Activated CD4-positive, alpha-beta T cell treated with anti-CD3 and anti-CD28 coated beads, Interleukin-2, amount 10 ng/mL, durations not matched to agents 7 days and 5 days (primary cell): ENCODE data around the gene CENPH. TPM values are rescaled to one million over a fixed set of nuclear protein-coding genes. Genes with fewer than 3 reads are reported as not detected.
"Not testable (repeated sequence)": the region's sequence is repeated elsewhere in the genome, so short reads cannot be mapped to it uniquely, and the experiment has no call there.

ENCODE experiments used
- CTCF ChIA-PET: fragments of 350-600 bp; sonication (Branson Sonifier 250); formaldehyde crosslinking; loops from one replicate; lab custom pipeline; 2021; ENCODE audit warnings: antibody characterized with exemption; lab: Charles Lee
- POLR2A ChIA-PET: fragments of 350-600 bp; sonication (Branson Sonifier 250); formaldehyde crosslinking; loops from one replicate; lab custom pipeline; 2021; ENCODE audit warnings: antibody characterized with exemption; lab: Charles Lee
- DNase-seq: peaks from one replicate; pipeline ENCODE4 v3.0.0-alpha.2; 2020
- H3K27ac Mint-ChIP-seq: one replicate; pipeline ENCODE4 v1.8.0; 2021; ENCODE audit warnings: mild to moderate bottlenecking, moderate library complexity, mixed read lengths
- H3K27me3 Mint-ChIP-seq: one replicate; pipeline ENCODE4 v1.8.0; 2021; ENCODE audit warnings: mixed read lengths
- H3K36me3 Mint-ChIP-seq: one replicate; pipeline ENCODE4 v1.8.0; 2021; ENCODE audit warnings: low read depth, mixed read lengths
- H3K4me1 Mint-ChIP-seq: one replicate; pipeline ENCODE4 v1.8.0; 2021; ENCODE audit warnings: mixed read lengths
- H3K4me3 Mint-ChIP-seq: one replicate; pipeline ENCODE4 v1.8.0; 2021; ENCODE audit warnings: mild to moderate bottlenecking, moderate library complexity, mixed read lengths
- H3K9me3 Mint-ChIP-seq: one replicate; pipeline ENCODE4 v1.8.0; 2021; ENCODE audit warnings: mixed read lengths
- total RNA-seq, 2 experiments: library from RNA; stranded (reverse); gene quantifications; one replicate each; pipeline ENCODE4 v1.2.3, GENCODE V29; 2021

CENPH gene
- total RNA-seq = 10 to 100 TPM; 40.0 to 42.6 TPM

GRCh38 chr5:69189162-69190086 is at the start of gene CENPH:
CENPH (plus strand) TSS chr5:69189583; CDS start chr5:69189635, 52 bp downstream.
- Mint-ChIP-seq H3K4me1 (peaks cover 18% of the 10 kb centered on the region), H3K4me3 (peak within 1 kb of the TSS; percentile 94), H3K36me3 (peaks cover 8% of the 10 kb centered on the region), H3K9me3 (no peaks in the 10 kb centered on the region), H3K27ac (peak within 1 kb of the TSS; percentile 96), H3K27me3 (no peaks in the 10 kb centered on the region)
- peak; percentile 96 for DNase-seq
- CTCF ChIA-PET = interaction anchor here (0.6 to 2.8 kb wide), 7 partner anchors 11 to 96 kb away, joined by 3 to 11 read pairs (median 3); partner anchors contain the start of genes CDK7 and SLC30A5
- POLR2A ChIA-PET = interaction anchor here (0.8 kb wide), 1 partner anchor 14 kb away, joined by 3 read pairs; no protein-coding TSS in a partner anchor

- DNase-seq, H3K4me3 Mint-ChIP-seq, H3K4me1 Mint-ChIP-seq, H3K36me3 Mint-ChIP-seq, H3K9me3 Mint-ChIP-seq, CTCF ChIA-PET, H3K27me3 Mint-ChIP-seq, H3K27ac Mint-ChIP-seq: not testable (repeated sequence)
- POLR2A ChIA-PET = interaction anchor here (0.6 kb wide), 1 partner anchor 9 kb away, joined by 3 read pairs; no protein-coding TSS in a partner anchor
Measured at GRCh38 chr5:69140239-69140638, 49.1 kb upstream of the CENPH start.

- Mint-ChIP-seq H3K4me1 (no peaks in the 10 kb centered on the region), H3K9me3 (peaks cover 7% of the 10 kb centered on the region), H3K27me3 (no peaks in the 10 kb centered on the region), H3K4me3 (no peak overlapping the region), H3K36me3 (peaks cover 2% of the 10 kb centered on the region), H3K27ac (no peak overlapping the region)
- DNase-seq = no peak
- ChIA-PET POLR2A (no interaction called here), CTCF (no interaction called here)
Measured at GRCh38 chr5:69140827-69141226, 48.6 kb upstream of the CENPH start.

- DNase-seq, H3K36me3 Mint-ChIP-seq, H3K27ac Mint-ChIP-seq, H3K4me3 Mint-ChIP-seq, H3K27me3 Mint-ChIP-seq, H3K9me3 Mint-ChIP-seq, H3K4me1 Mint-ChIP-seq, POLR2A ChIA-PET: not testable (repeated sequence)
- CTCF ChIA-PET = interaction anchor here (0.6 kb wide), 1 partner anchor 263 kb away, joined by 3 read pairs; no protein-coding TSS in a partner anchor
Measured at GRCh38 chr5:69148576-69148975, 40.8 kb upstream of the CENPH start.

GRCh38 chr5:69148981-69149675 is 40.3 kb upstream of the CENPH start:
- H3K36me3 Mint-ChIP-seq = no peaks in the 10 kb centered on the region
- H3K4me1 Mint-ChIP-seq = no peaks in the 10 kb centered on the region
- DNase-seq = no peak
- no peaks in the 10 kb centered on the region for H3K9me3 Mint-ChIP-seq
- no peaks in the 10 kb centered on the region for H3K27me3 Mint-ChIP-seq
- H3K4me3 Mint-ChIP-seq = no peak overlapping the region
- POLR2A ChIA-PET = interaction anchor here (0.5 kb wide), 1 partner anchor 9 kb away, joined by 3 read pairs; no protein-coding TSS in a partner anchor
- no peak overlapping the region for H3K27ac Mint-ChIP-seq
- CTCF ChIA-PET = interaction anchor here (0.6 kb wide), 1 partner anchor 263 kb away, joined by 3 read pairs; no protein-coding TSS in a partner anchor

GRCh38 chr5:69149676-69150010 is 39.7 kb upstream of the CENPH start:
- H3K4me1 Mint-ChIP-seq = no peaks in the 10 kb centered on the region
- no peaks in the 10 kb centered on the region for H3K36me3 Mint-ChIP-seq
- ChIA-PET POLR2A (interaction anchor here (0.5 kb wide), 1 partner anchor 10 kb away, joined by 3 read pairs; no protein-coding TSS in a partner anchor), CTCF (no interaction called here)
- no peaks in the 10 kb centered on the region for H3K27me3 Mint-ChIP-seq
- no peak overlapping the region for H3K27ac Mint-ChIP-seq
- H3K4me3 Mint-ChIP-seq = no peak overlapping the region
- H3K9me3 Mint-ChIP-seq = no peaks in the 10 kb centered on the region
- DNase-seq = no peak

- Mint-ChIP-seq H3K4me3 (no peak overlapping the region), H3K27me3 (no peaks in the 10 kb centered on the region), H3K4me1 (no peaks in the 10 kb centered on the region), H3K36me3 (no peaks in the 10 kb centered on the region), H3K27ac (no peak overlapping the region), H3K9me3 (no peaks in the 10 kb centered on the region)
- ChIA-PET CTCF (interaction anchor here (0.6 to 1.2 kb wide), 3 partner anchors 9 to 59 kb away, joined by 3 read pairs; partner anchors contain the start of gene SLC30A5), POLR2A (no interaction called here)
- DNase-seq = no peak
Measured at GRCh38 chr5:69152731-69153130, 36.7 kb upstream of the CENPH start.

GRCh38 chr5:69156456-69156855 is 32.9 kb upstream of the CENPH start:
- Mint-ChIP-seq H3K4me1 (no peaks in the 10 kb centered on the region), H3K9me3 (no peaks in the 10 kb centered on the region), H3K27me3 (no peaks in the 10 kb centered on the region), H3K27ac (no peak overlapping the region), H3K4me3 (no peak overlapping the region), H3K36me3 (no peaks in the 10 kb centered on the region)
- CTCF ChIA-PET = interaction anchor here (0.7 kb wide), 1 partner anchor 130 kb away, joined by 3 read pairs; no protein-coding TSS in a partner anchor
- POLR2A ChIA-PET = no interaction called here
- DNase-seq = no peak

GRCh38 chr5:69158039-69158438 is 31.3 kb upstream of the CENPH start:
- ChIA-PET POLR2A (interaction anchor here (0.7 kb wide), 1 partner anchor 393 kb away, joined by 8 read pairs; no protein-coding TSS in a partner anchor), CTCF (no interaction called here)
- H3K27ac Mint-ChIP-seq = no peak overlapping the region

GRCh38 chr5:69160651-69161050 is 28.7 kb upstream of the CENPH start:
- Mint-ChIP-seq H3K27ac (no peak overlapping the region), H3K36me3 (no peaks in the 10 kb centered on the region), H3K9me3 (peaks cover under 1% of the 10 kb centered on the region), H3K27me3 (no peaks in the 10 kb centered on the region), H3K4me3 (no peak overlapping the region), H3K4me1 (peaks cover under 1% of the 10 kb centered on the region)
- DNase-seq = no peak
- ChIA-PET CTCF (interaction anchor here (0.6 to 1.1 kb wide), 3 partner anchors 30 to 207 kb away, joined by 3 to 4 read pairs (median 4); no protein-coding TSS in a partner anchor), POLR2A (no interaction called here)

More at GRCh38 chr5:69158039-69158438, 31.3 kb upstream of the CENPH start:
- DNase-seq = no peak
- Mint-ChIP-seq H3K36me3 (no peaks in the 10 kb centered on the region), H3K4me3 (no peak overlapping the region), H3K27me3 (no peaks in the 10 kb centered on the region), H3K9me3 (no peaks in the 10 kb centered on the region), H3K4me1 (no peaks in the 10 kb centered on the region)

- H3K4me1 Mint-ChIP-seq = peaks cover 42% of the 10 kb centered on the region
- peak within 1 kb of the TSS; percentile 84 for H3K4me3 Mint-ChIP-seq
- ChIA-PET POLR2A (interaction anchor here (0.6 kb wide), 1 partner anchor 15 kb away, joined by 5 read pairs; no protein-coding TSS in a partner anchor), CTCF (interaction anchor here (0.7 to 1.6 kb wide), 5 partner anchors 8 to 73 kb away, joined by 3 to 6 read pairs (median 3); partner anchors contain the start of genes CENPH and SLC30A5)
- DNase-seq = peak; percentile 99
- peak within 1 kb of the TSS; percentile 92 for H3K27ac Mint-ChIP-seq
- peaks cover 41% of the 10 kb centered on the region for H3K36me3 Mint-ChIP-seq
- no peaks in the 10 kb centered on the region for H3K27me3 Mint-ChIP-seq
- peaks cover 2% of the 10 kb centered on the region for H3K9me3 Mint-ChIP-seq
Measured at GRCh38 chr5:69166686-69167492, 22.5 kb upstream of the CENPH start, which contains the start of gene CCNB1. CCNB1 (plus strand) TSS chr5:69167150; CDS start chr5:69167263, 113 bp downstream.
